GM23338 (cell line): Measurements from ENCODE around the gene NUCB1. TPM values are rescaled to one million over a fixed set of nuclear protein-coding genes. Genes with fewer than 3 reads are reported as not detected.

ENCODE experiments used
- ATAC-seq: fragments of 200-7000 bp; cut with Tn5 transposase; 3 replicates; pipeline ENCODE4 v1.9.1; 2020
- DNase-seq: peaks from one replicate; pipeline ENCODE4 v3.0.0-alpha.2; 2015; ENCODE audit warnings: low spot score
- H2AFZ ChIP-seq: fragments of 200-600 bp; sonication (generic); 2 replicates; pipeline ENCODE4 v1.8.0; 2016; ENCODE audit warnings: antibody characterized with exemption, mild to moderate bottlenecking, moderate library complexity
- H3F3A ChIP-seq: fragments of 200-600 bp; sonication (generic); replicated peaks from 2 replicates; pipeline ENCODE4 v1.8.0; 2017; ENCODE audit warnings: antibody characterized with exemption, mixed run types, low read depth
- H3K27ac ChIP-seq: fragments of 200-600 bp; sonication (generic); 2 replicates; pipeline ENCODE4 v1.6.1; 2016; ENCODE audit warnings: low read depth
- H3K27me3 ChIP-seq: fragments of 200-600 bp; sonication (generic); 2 replicates; pipeline ENCODE4 v1.8.0; 2016; ENCODE audit warnings: mild to moderate bottlenecking, mixed run types, moderate library complexity; ENCODE audit not compliant: insufficient read depth
- H3K36me3 ChIP-seq: fragments of 200-600 bp; sonication (generic); 2 replicates; pipeline ENCODE4 v1.8.0; 2016; ENCODE audit warnings: mild to moderate bottlenecking; ENCODE audit not compliant: insufficient read depth
- H3K4me1 ChIP-seq: fragments of 200-600 bp; sonication (generic); 2 replicates; pipeline ENCODE4 v1.8.0; 2016; ENCODE audit warnings: mild to moderate bottlenecking, moderate library complexity; ENCODE audit not compliant: insufficient read depth
- H3K4me2 ChIP-seq: fragments of 200-600 bp; sonication (generic); 2 replicates; pipeline ENCODE4 v1.7.1; 2017; ENCODE audit warnings: mixed run types
- H3K4me3 ChIP-seq: fragments of 200-600 bp; sonication (generic); 2 replicates; pipeline ENCODE4 v1.6.1; 2016; ENCODE audit warnings: mixed run types
- H3K79me2 ChIP-seq: fragments of 200-600 bp; sonication (generic); replicated peaks from 2 replicates; pipeline ENCODE4 v1.8.0; 2017; ENCODE audit warnings: mild to moderate bottlenecking; ENCODE audit not compliant: insufficient read depth
- H3K9me2 ChIP-seq: fragments of 200-600 bp; sonication (generic); 2 replicates; pipeline ENCODE4 v1.8.0; 2017; ENCODE audit not compliant: insufficient read depth
- H4K20me1 ChIP-seq: fragments of 200-600 bp; sonication (generic); replicated peaks from 2 replicates; pipeline ENCODE4 v1.8.0; 2017; ENCODE audit warnings: mild to moderate bottlenecking; ENCODE audit not compliant: insufficient read depth
- H3K27ac Mint-ChIP-seq: 2 replicates; pipeline ENCODE4 v1.8.0; 2020; ENCODE audit warnings: inconsistent platforms, mild to moderate bottlenecking, moderate library complexity, mixed read lengths
- H3K27me3 Mint-ChIP-seq: 3 replicates; pipeline ENCODE4 v1.8.0; 2022; ENCODE audit warnings: low read depth, mild to moderate bottlenecking, moderate library complexity, mixed read lengths, inconsistent platforms; ENCODE audit not compliant: insufficient read depth, poor library complexity
- H3K36me3 Mint-ChIP-seq: 3 replicates; pipeline ENCODE4 v1.8.0; 2021; ENCODE audit warnings: low read depth, mild to moderate bottlenecking, inconsistent platforms, moderate library complexity, mixed read lengths
- H3K4me1 Mint-ChIP-seq: 3 replicates; pipeline ENCODE4 v1.8.0; 2020; ENCODE audit warnings: mild to moderate bottlenecking, inconsistent platforms, mixed read lengths
- H3K4me3 Mint-ChIP-seq: 3 replicates; pipeline ENCODE4 v1.8.0; 2021; ENCODE audit warnings: moderate library complexity, mild to moderate bottlenecking, inconsistent platforms, mixed read lengths
- H3K9me3 Mint-ChIP-seq: 3 replicates; pipeline ENCODE4 v1.8.0; 2020; ENCODE audit warnings: moderate library complexity, mild to moderate bottlenecking, inconsistent platforms, mixed read lengths
- CREB1 ChIP-seq: fragments of 250-450 bp; sonication (Bioruptor Pico); IDR thresholded peaks from 2 replicates; pipeline ENCODE4 v1.5.0; 2020; ENCODE audit warnings: low read depth, mild to moderate bottlenecking, moderate library complexity
- EZH2 ChIP-seq: fragments of 200-600 bp; sonication (generic); IDR thresholded peaks from one replicate; pipeline ENCODE4 v1.8.0; 2017; ENCODE audit warnings: antibody characterized with exemption, mild to moderate bottlenecking, low read depth; ENCODE audit not compliant: unreplicated experiment
- EZH2phosphoT487 ChIP-seq: fragments of 200-600 bp; sonication (generic); IDR thresholded peaks from one replicate; pipeline ENCODE4 v1.8.1; 2018; ENCODE audit warnings: antibody characterized with exemption; ENCODE audit not compliant: unreplicated experiment
- JUNB ChIP-seq: IDR thresholded peaks from one replicate; pipeline ENCODE4 v1.6.1; 2016; ENCODE audit warnings: antibody characterized with exemption; ENCODE audit not compliant: unreplicated experiment
- POLR2AphosphoS5 ChIP-seq: IDR thresholded peaks from 2 replicates; pipeline ENCODE4 v1.6.1; 2016; ENCODE audit warnings: antibody characterized with exemption, low read depth
- STAT1 ChIP-seq: IDR thresholded peaks from one replicate; pipeline ENCODE4 v1.6.1; 2016; ENCODE audit warnings: antibody characterized with exemption; ENCODE audit not compliant: unreplicated experiment
- ZNF114 ChIP-seq: fragments of 250-450 bp; sonication (Bioruptor Pico); IDR thresholded peaks from 2 replicates; pipeline ENCODE4 v1.5.0; 2020; ENCODE audit warnings: mild to moderate bottlenecking, moderate library complexity
- ZNF331 ChIP-seq: fragments of 250-450 bp; sonication (Bioruptor Pico); IDR thresholded peaks from 2 replicates; pipeline ENCODE4 v1.5.0; 2020; ENCODE audit warnings: low read depth, mild to moderate bottlenecking, moderate library complexity
- polyA plus RNA-seq: library from polyadenylated mRNA; unstranded; fragments of >200 nt; fragmentation: Nextera tagmentation; extraction: Ambion mirVana; gene quantifications from 2 replicates; pipeline ENCODE4 v1.2.1, GENCODE V29; 2016
- total RNA-seq: library from RNA; depleted of rRNA; stranded (reverse); fragments of >200 nt; shearing (Covaris generic); gene quantifications from 2 replicates; pipeline ENCODE4 v1.2.3, GENCODE V29; 2014
- TF ChIP-seq, protein P1 (sequence below): IDR thresholded peaks from 2 replicates; pipeline ENCODE4 v1.6.1; 2016; ENCODE audit warnings: antibody characterized with exemption
- TF ChIP-seq, protein P2 (sequence below): IDR thresholded peaks from one replicate; pipeline ENCODE4 v1.6.1; 2018; ENCODE audit warnings: antibody characterized with exemption; ENCODE audit not compliant: unreplicated experiment
- TF ChIP-seq, protein P3 (sequence below): fragments of 250-450 bp; sonication (Bioruptor Pico); IDR thresholded peaks from 2 replicates; pipeline ENCODE4 v1.5.0; 2020; ENCODE audit warnings: mild to moderate bottlenecking, moderate library complexity

Gene NUCB1
- total and polyA plus RNA-seq, 2 experiments from 2014 or later = 57.1 to 163 TPM

DNA sequence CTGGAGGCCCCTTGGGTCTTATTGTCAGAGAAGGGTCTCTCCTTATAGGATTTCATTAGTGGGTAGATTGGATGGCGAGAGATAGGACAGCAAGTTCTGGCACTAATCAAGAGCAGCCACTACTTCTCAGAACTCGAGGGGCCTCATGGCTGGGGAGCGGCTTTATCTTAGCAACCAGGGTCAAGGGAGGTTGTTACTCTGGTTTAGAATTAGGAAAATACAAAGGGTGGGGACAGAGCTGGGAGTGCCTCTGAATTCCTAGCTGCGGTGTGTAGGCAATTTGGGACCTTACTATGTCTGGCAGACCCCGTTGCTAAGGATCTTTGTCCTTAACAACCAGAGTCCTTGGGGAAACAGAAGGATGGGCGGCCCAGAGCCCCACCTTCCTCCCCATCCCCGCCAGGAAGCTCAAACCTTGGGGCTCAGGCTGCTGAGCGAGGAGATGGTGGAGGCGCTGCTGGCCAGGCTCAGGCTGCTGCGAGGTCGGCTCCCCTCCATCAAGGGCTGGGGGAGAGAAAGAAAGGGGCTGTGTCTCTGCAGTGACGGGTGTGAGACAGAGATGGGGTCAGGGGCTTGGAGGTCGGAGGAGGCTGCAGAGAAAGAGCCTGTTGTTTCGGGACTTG lies 32.9 kb upstream of the NUCB1 start:
- peak overlapping the region; percentile 19; the same call in 1 of the 3 replicates for H3K4me3 Mint-ChIP-seq
- H3K4me3 ChIP-seq = no peak overlapping the region

More for the DNA sequence above, 32.9 kb upstream of the NUCB1 start:
- Mint-ChIP-seq H3K4me1 (peaks cover 21% of the 10 kb centered on the region), H3K27me3 (peaks cover 9% of the 10 kb centered on the region), H3K36me3 (peaks cover 14% of the 10 kb centered on the region), H3K27ac (no peak overlapping the region; the same call in 1 of the 2 replicates), H3K9me3 (peaks cover 2% of the 10 kb centered on the region; the same call in 1 of the 3 replicates)
- Histone ChIP-seq H2AFZ (no peak overlapping the region), H3K36me3 (no peaks in the 10 kb centered on the region), H4K20me1 (no peaks in the 10 kb centered on the region), H3F3A (peaks cover 7% of the 10 kb centered on the region), H3K27me3 (no peaks in the 10 kb centered on the region), H3K79me2 (no peaks in the 10 kb centered on the region), H3K4me2 (peak overlapping the region; percentile 78; the same call in 1 of the 2 replicates), H3K9me2 (no peaks in the 10 kb centered on the region), H3K27ac (no peak overlapping the region), H3K4me1 (peaks cover 8% of the 10 kb centered on the region; the same call in 1 of the 2 replicates)
- TF ChIP-seq JUNB (no peak), STAT1 (no peak), ZNF114 (CRISPR knock-in tag) (no peak), ZNF331 (CRISPR knock-in tag) (no peak), CREB1 (CRISPR knock-in tag) (no peak), POLR2AphosphoS5 (no peak), EZH2phosphoT487 (no peak), EZH2 (no peak)
- TF ChIP-seq, protein P1, sequence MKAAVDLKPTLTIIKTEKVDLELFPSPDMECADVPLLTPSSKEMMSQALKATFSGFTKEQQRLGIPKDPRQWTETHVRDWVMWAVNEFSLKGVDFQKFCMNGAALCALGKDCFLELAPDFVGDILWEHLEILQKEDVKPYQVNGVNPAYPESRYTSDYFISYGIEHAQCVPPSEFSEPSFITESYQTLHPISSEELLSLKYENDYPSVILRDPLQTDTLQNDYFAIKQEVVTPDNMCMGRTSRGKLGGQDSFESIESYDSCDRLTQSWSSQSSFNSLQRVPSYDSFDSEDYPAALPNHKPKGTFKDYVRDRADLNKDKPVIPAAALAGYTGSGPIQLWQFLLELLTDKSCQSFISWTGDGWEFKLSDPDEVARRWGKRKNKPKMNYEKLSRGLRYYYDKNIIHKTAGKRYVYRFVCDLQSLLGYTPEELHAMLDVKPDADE = no peak
- TF ChIP-seq, protein P2, sequence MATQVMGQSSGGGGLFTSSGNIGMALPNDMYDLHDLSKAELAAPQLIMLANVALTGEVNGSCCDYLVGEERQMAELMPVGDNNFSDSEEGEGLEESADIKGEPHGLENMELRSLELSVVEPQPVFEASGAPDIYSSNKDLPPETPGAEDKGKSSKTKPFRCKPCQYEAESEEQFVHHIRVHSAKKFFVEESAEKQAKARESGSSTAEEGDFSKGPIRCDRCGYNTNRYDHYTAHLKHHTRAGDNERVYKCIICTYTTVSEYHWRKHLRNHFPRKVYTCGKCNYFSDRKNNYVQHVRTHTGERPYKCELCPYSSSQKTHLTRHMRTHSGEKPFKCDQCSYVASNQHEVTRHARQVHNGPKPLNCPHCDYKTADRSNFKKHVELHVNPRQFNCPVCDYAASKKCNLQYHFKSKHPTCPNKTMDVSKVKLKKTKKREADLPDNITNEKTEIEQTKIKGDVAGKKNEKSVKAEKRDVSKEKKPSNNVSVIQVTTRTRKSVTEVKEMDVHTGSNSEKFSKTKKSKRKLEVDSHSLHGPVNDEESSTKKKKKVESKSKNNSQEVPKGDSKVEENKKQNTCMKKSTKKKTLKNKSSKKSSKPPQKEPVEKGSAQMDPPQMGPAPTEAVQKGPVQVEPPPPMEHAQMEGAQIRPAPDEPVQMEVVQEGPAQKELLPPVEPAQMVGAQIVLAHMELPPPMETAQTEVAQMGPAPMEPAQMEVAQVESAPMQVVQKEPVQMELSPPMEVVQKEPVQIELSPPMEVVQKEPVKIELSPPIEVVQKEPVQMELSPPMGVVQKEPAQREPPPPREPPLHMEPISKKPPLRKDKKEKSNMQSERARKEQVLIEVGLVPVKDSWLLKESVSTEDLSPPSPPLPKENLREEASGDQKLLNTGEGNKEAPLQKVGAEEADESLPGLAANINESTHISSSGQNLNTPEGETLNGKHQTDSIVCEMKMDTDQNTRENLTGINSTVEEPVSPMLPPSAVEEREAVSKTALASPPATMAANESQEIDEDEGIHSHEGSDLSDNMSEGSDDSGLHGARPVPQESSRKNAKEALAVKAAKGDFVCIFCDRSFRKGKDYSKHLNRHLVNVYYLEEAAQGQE = no peak
- TF ChIP-seq, protein P3, sequence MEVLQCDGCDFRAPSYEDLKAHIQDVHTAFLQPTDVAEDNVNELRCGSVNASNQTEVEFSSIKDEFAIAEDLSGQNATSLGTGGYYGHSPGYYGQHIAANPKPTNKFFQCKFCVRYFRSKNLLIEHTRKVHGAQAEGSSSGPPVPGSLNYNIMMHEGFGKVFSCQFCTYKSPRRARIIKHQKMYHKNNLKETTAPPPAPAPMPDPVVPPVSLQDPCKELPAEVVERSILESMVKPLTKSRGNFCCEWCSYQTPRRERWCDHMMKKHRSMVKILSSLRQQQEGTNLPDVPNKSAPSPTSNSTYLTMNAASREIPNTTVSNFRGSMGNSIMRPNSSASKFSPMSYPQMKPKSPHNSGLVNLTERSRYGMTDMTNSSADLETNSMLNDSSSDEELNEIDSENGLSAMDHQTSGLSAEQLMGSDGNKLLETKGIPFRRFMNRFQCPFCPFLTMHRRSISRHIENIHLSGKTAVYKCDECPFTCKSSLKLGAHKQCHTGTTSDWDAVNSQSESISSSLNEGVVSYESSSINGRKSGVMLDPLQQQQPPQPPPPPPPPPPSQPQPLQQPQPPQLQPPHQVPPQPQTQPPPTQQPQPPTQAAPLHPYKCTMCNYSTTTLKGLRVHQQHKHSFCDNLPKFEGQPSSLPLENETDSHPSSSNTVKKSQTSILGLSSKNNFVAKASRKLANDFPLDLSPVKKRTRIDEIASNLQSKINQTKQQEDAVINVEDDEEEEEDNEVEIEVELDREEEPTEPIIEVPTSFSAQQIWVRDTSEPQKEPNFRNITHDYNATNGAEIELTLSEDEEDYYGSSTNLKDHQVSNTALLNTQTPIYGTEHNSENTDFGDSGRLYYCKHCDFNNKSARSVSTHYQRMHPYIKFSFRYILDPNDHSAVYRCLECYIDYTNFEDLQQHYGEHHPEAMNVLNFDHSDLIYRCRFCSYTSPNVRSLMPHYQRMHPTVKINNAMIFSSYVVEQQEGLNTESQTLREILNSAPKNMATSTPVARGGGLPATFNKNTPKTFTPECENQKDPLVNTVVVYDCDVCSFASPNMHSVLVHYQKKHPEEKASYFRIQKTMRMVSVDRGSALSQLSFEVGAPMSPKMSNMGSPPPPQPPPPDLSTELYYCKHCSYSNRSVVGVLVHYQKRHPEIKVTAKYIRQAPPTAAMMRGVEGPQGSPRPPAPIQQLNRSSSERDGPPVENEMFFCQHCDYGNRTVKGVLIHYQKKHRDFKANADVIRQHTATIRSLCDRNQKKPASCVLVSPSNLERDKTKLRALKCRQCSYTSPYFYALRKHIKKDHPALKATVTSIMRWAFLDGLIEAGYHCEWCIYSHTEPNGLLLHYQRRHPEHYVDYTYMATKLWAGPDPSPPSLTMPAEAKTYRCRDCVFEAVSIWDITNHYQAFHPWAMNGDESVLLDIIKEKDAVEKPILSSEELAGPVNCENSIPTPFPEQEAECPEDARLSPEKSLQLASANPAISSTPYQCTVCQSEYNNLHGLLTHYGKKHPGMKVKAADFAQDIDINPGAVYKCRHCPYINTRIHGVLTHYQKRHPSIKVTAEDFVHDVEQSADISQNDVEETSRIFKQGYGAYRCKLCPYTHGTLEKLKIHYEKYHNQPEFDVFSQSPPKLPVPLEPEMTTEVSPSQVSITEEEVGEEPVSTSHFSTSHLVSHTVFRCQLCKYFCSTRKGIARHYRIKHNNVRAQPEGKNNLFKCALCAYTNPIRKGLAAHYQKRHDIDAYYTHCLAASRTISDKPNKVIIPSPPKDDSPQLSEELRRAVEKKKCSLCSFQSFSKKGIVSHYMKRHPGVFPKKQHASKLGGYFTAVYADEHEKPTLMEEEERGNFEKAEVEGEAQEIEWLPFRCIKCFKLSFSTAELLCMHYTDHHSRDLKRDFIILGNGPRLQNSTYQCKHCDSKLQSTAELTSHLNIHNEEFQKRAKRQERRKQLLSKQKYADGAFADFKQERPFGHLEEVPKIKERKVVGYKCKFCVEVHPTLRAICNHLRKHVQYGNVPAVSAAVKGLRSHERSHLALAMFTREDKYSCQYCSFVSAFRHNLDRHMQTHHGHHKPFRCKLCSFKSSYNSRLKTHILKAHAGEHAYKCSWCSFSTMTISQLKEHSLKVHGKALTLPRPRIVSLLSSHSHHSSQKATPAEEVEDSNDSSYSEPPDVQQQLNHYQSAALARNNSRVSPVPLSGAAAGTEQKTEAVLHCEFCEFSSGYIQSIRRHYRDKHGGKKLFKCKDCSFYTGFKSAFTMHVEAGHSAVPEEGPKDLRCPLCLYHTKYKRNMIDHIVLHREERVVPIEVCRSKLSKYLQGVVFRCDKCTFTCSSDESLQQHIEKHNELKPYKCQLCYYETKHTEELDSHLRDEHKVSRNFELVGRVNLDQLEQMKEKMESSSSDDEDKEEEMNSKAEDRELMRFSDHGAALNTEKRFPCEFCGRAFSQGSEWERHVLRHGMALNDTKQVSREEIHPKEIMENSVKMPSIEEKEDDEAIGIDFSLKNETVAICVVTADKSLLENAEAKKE (CRISPR knock-in tag) = no peak
- ATAC-seq (no peak), DNase-seq (no peak)
